Progenitor cell of endocrine pancreas (in vitro differentiated cells): Measurements from ENCODE around the gene SMAD2. TPM values are rescaled to one million over a fixed set of nuclear protein-coding genes. Genes with fewer than 3 reads are reported as not detected.
A peak's percentile ranks its signal among the peaks of the same experiment; 100 is the strongest.

Source experiments
- DNase-seq: peaks from one replicate; pipeline ENCODE4 v3.0.0; 2021; ENCODE audit warnings: low spot score; ENCODE audit not compliant: unreplicated experiment
- H3K27ac Mint-ChIP-seq: 2 replicates; pipeline ENCODE4 v1.8.0; 2021; ENCODE audit warnings: mild to moderate bottlenecking, moderate library complexity, mixed read lengths
- H3K27me3 Mint-ChIP-seq: 2 replicates; pipeline ENCODE4 v1.8.0; 2021; ENCODE audit warnings: mixed read lengths
- H3K36me3 Mint-ChIP-seq: 2 replicates; pipeline ENCODE4 v1.8.0; 2022; ENCODE audit warnings: mixed read lengths; ENCODE audit not compliant: insufficient read depth
- H3K4me1 Mint-ChIP-seq: 2 replicates; pipeline ENCODE4 v1.8.0; 2021; ENCODE audit warnings: low read depth, mixed read lengths
- H3K4me3 Mint-ChIP-seq: 2 replicates; pipeline ENCODE4 v1.8.0; 2021; ENCODE audit warnings: low read depth, mild to moderate bottlenecking, moderate library complexity, mixed read lengths
- H3K9me3 Mint-ChIP-seq: 2 replicates; pipeline ENCODE4 v1.8.0; 2021; ENCODE audit warnings: low read depth, mixed read lengths
- total RNA-seq: library from RNA; stranded (reverse); gene quantifications from 2 replicates; pipeline ENCODE4 v1.2.1, GENCODE V29; 2021
- TF ChIP-seq, protein P1 (sequence below): fragments of 200-600 bp; sonication (generic); IDR thresholded peaks from one replicate; pipeline ENCODE4 v1.5.0; 2021; ENCODE audit warnings: antibody characterized with exemption, mild to moderate bottlenecking; ENCODE audit not compliant: unreplicated experiment

SMAD2 gene
- total RNA-seq, 1 donor from 2014 or later, result 140 TPM

DNA sequence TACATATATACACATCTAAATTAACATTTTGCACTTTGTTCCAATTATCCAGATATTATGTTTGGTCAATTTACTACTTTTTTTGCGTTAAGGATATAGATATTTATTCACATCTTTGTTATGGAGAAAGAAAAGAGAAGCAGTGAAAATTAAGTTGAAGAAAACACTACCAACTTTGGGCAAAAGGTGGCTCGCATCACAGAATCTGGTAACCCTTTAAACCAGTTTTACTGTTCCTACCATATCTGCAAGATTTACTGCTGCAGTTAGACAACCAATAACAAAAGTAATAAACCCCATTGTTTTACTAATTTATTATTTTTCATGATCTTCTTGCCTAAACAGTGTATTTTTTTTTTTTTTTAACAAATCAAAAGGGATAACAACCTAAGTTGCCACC, 53.6 kb downstream of the SMAD2 start:
- TF ChIP-seq, protein P1, sequence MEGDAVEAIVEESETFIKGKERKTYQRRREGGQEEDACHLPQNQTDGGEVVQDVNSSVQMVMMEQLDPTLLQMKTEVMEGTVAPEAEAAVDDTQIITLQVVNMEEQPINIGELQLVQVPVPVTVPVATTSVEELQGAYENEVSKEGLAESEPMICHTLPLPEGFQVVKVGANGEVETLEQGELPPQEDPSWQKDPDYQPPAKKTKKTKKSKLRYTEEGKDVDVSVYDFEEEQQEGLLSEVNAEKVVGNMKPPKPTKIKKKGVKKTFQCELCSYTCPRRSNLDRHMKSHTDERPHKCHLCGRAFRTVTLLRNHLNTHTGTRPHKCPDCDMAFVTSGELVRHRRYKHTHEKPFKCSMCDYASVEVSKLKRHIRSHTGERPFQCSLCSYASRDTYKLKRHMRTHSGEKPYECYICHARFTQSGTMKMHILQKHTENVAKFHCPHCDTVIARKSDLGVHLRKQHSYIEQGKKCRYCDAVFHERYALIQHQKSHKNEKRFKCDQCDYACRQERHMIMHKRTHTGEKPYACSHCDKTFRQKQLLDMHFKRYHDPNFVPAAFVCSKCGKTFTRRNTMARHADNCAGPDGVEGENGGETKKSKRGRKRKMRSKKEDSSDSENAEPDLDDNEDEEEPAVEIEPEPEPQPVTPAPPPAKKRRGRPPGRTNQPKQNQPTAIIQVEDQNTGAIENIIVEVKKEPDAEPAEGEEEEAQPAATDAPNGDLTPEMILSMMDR, result no peak
- no peak for DNase-seq
- H3K36me3 Mint-ChIP-seq, result peaks cover 13% of the 10 kb centered on the region

GRCh38 chr18:47873625-47874024, 56.8 kb downstream of the SMAD2 start:
- Mint-ChIP-seq H3K4me1 (peaks cover 6% of the 10 kb centered on the region), H3K27me3 (no peaks in the 10 kb centered on the region), H3K36me3 (peaks cover 6% of the 10 kb centered on the region), H3K9me3 (no peaks in the 10 kb centered on the region), H3K4me3 (no peak overlapping the region), H3K27ac (peak overlapping the region; percentile 79)
- no peak for DNase-seq
- TF ChIP-seq, protein P1, result no peak

More for the DNA sequence above, 53.6 kb downstream of the SMAD2 start:
- Mint-ChIP-seq H3K27ac (no peak overlapping the region), H3K9me3 (no peaks in the 10 kb centered on the region), H3K4me3 (no peak overlapping the region), H3K27me3 (no peaks in the 10 kb centered on the region), H3K4me1 (peaks cover 11% of the 10 kb centered on the region)

- H3K27me3 Mint-ChIP-seq, result no peaks in the 10 kb centered on the region
- H3K27ac Mint-ChIP-seq, result no peak overlapping the region
- H3K9me3 Mint-ChIP-seq, result no peaks in the 10 kb centered on the region
- peaks cover 6% of the 10 kb centered on the region for H3K36me3 Mint-ChIP-seq
- no peak overlapping the region for H3K4me3 Mint-ChIP-seq
- no peak for DNase-seq
- TF ChIP-seq, protein P1, result no peak
- H3K4me1 Mint-ChIP-seq, result peaks cover 6% of the 10 kb centered on the region
These were observed 58.0 kb downstream of the SMAD2 start for GRCh38 chr18:47872426-47872825.

DNA sequence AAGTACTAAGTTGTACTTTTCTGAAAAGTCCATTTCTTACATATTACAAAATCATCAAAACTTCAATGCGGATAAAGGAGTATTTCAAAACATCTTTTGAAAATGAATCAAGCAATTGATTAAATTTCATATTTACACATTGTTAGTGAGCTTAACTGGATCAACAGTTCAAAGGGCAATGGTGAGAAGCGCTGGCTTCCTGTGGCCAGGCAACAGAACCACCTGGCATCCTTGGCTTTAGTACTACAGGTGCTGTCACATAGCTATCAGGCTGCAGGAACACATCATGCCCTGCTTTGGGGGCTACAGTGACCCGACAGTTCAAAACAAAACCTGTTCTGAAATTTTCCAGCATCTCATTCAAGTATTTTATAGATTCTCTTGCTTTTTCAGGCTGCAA, 59.2 kb downstream of the SMAD2 start:
- DNase-seq, result no peak
- H3K9me3 Mint-ChIP-seq, result no peaks in the 10 kb centered on the region
- H3K36me3 Mint-ChIP-seq, result peaks cover 8% of the 10 kb centered on the region
- H3K4me1 Mint-ChIP-seq, result peaks cover 5% of the 10 kb centered on the region
- no peak overlapping the region for H3K4me3 Mint-ChIP-seq
- no peaks in the 10 kb centered on the region for H3K27me3 Mint-ChIP-seq
- TF ChIP-seq, protein P1, result no peak
- no peak overlapping the region for H3K27ac Mint-ChIP-seq

DNA sequence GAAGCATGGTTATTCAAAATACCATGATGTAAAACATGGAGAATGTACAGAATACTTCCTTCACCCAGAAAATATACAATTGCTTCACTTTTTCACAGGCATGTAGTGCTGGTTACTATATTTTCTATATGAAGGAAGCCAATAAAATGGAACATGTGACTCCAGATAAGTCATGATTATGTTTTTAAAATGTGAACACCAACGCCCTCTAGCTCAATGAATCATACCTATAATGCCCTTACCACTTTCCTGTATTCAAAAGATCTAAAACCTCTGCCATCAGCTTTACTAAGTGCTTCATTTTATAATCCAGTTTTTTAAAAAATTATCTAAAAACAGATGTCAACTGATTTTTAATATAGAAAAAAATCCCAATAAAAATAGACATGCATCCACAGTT, 59.9 kb downstream of the SMAD2 start:
- Mint-ChIP-seq H3K9me3 (no peaks in the 10 kb centered on the region), H3K4me3 (no peak overlapping the region), H3K27ac (no peak overlapping the region), H3K36me3 (peaks cover 8% of the 10 kb centered on the region), H3K4me1 (peaks cover 5% of the 10 kb centered on the region), H3K27me3 (no peaks in the 10 kb centered on the region)
- TF ChIP-seq, protein P1, result no peak
- DNase-seq, result no peak
